Aorta (tissue), 5 donors: ENCODE data around the gene SYNPR. TPM values are rescaled to one million over a fixed set of nuclear protein-coding genes. Genes with fewer than 3 reads are reported as not detected.

Experiments
- ATAC-seq: fragments of 200-7000 bp; cut with Tn5 transposase; one replicate; pipeline ENCODE4 v1.9.1; 2022; ENCODE audit warnings: moderate library complexity; ENCODE audit not compliant: low FRiP score
- DNase-seq, 2 donors: peaks; one replicate each; pipeline ENCODE4 v3.0.0-alpha.2; 2020
- H3K27ac ChIP-seq, 2 donors: one replicate each; pipeline ENCODE4 v1.5.1; 2013; ENCODE audit warnings: low read length in 2 of 2, mild to moderate bottlenecking in 2 of 2, moderate library complexity in 2 of 2, control low read depth in 1 of 2, inconsistent platforms in 1 of 2, low read depth in 1 of 2
- H3K27me3 ChIP-seq, 2 donors: one replicate each; pipeline ENCODE4 v1.6.1; 2013; ENCODE audit warnings: control low read depth in 1 of 2, low read length in 1 of 2, mild to moderate bottlenecking in 1 of 2, moderate library complexity in 1 of 2; ENCODE audit not compliant: insufficient read depth in 2 of 2, control insufficient read depth in 1 of 2
- H3K36me3 ChIP-seq, 2 donors: one replicate each; pipeline ENCODE4 v1.6.1; 2013; ENCODE audit warnings: control low read depth in 1 of 2, low read length in 1 of 2, mild to moderate bottlenecking in 1 of 2; ENCODE audit not compliant: insufficient read depth in 2 of 2, control insufficient read depth in 1 of 2
- H3K4me1 ChIP-seq, 2 donors: one replicate each; pipeline ENCODE4 v1.6.1; 2013; ENCODE audit warnings: low read length in 2 of 2, control low read depth in 1 of 2, mild to moderate bottlenecking in 1 of 2, moderate library complexity in 1 of 2; ENCODE audit not compliant: insufficient read depth in 2 of 2, control insufficient read depth in 1 of 2
- H3K4me3 ChIP-seq, 2 donors: one replicate each; pipeline ENCODE4 v1.5.1; 2013; ENCODE audit warnings: low read length in 2 of 2, control low read depth in 1 of 2, mild to moderate bottlenecking in 1 of 2
- H3K9me3 ChIP-seq: one replicate; pipeline ENCODE4 v1.6.1; 2013; ENCODE audit warnings: mild to moderate bottlenecking, low read length; ENCODE audit not compliant: control insufficient read depth
- WGBS, 2 donors: extraction: QIAGEN DNeasy Blood & Tissue Kit; methylation state at CpG; one replicate each; pipeline ENCODE4 v1.1.7; 2013; 5-methylcytosine and 5-hydroxymethylcytosine counted together
- intact Hi-C, 2 donors: fragments of 100-400 bp; cut with DNase I; formaldehyde crosslinking; loops; one replicate each; pipeline versions ENCODE4 v1.14.2 to v1.15.0; 2022
- polyA plus RNA-seq, 2 donors: library from polyadenylated mRNA; stranded (reverse); fragments of 200-250 nt; gene quantifications; one replicate each; pipeline ENCODE4 v1.2.3, GENCODE V29; 2013
- total RNA-seq, 2 donors: library from RNA; stranded (reverse); fragmentation: NEBNext Ultra II Directional; extraction: Animal tissue kit (Norgen Biotek cat#: 25700); gene quantifications; one replicate each; pipeline ENCODE4 v1.2.1, GENCODE V29; 2021
- donor health status: healthy with polysubstance abuse.
- donor health status: Bipolar disorder and iron deficiency.
- donor health status: DM: no; HTN: no; CAD: no.
- donor health status: DM: no; HTN: no; CAD: no.
- donor health status: DM: yes; HTN: yes; CAD: no.

Gene SYNPR
- total and polyA plus RNA-seq, 4 donors, result not detected

DNA sequence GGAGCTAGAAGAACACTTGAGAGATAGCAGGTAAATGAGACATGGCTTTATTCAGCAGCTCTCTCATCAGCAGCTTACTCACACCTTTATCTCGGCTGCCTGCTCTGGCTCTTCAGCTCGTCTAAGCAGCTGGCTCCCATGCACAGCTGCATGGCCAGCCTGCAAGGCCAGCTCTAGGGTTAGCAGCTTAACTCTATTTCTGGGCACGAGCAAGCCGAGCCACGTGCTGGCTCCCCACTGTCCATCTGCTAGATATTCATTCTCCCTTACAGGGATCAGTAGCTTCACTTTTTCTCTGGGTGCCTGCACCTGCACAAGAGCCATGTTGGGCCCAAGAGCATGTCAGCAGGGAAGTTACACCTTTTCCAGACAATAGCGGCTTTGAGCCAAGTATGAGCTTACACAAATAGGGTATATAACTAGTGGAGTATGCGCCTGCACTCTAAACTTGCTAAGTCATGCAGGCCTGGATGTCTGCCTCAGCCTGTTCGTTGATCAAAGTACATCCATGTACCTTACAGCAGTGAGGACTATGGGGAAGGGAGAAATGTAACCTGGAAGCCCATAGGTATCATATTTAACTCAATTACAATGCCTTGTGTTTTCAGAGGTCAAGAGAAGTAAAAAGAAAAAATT is 199.5 kb downstream of the SYNPR start:
- no peaks in the 10 kb centered on the region for H3K9me3 ChIP-seq
- H3K4me3 ChIP-seq, result no peak overlapping the region
- intact Hi-C loops, result no loop called here
- no peaks in the 10 kb centered on the region for H3K27me3 ChIP-seq
- H3K4me1 ChIP-seq, result no peaks in the 10 kb centered on the region
- ATAC-seq (no peak), DNase-seq (no peak)
- WGBS, 2 donors, result 82 to 86% methylated on average over 8 of the region's 8 CpGs
- no peak overlapping the region for H3K27ac ChIP-seq
- no peaks in the 10 kb centered on the region for H3K36me3 ChIP-seq

DNA sequence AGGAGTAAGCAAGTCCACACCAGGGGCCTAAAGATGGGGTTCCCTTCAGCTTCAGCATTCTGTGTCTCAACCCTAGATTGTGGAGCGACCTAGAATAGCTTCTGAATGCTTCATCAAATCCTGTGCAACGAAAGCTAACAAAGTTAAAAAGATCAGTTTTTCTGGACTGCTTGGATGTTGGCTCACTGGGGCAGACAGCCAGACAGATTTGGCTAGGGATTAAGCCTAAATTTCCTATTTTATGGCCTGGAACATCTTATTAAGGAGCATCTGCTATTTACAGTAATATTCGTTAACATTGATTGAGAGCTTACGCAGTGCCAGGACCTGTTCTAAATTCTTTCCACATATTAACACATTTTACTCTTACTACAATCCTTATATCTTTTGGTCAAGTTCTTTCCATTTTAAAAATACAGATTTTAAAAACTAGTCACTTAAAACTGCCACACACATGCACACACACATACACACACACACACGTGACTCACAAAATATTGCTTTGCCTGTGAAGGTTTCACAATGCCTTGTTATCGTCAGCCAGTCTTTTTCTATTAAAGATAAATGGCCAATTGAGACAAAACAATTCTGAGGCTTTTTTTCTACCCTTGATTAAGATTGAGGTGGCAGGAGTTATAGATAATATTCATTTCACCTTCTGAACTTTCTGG is 201.0 kb downstream of the SYNPR start:
- no peak overlapping the region for H3K4me3 ChIP-seq
- H3K27ac ChIP-seq, result no peak overlapping the region
- intact Hi-C loops, result no loop called here

DNA sequence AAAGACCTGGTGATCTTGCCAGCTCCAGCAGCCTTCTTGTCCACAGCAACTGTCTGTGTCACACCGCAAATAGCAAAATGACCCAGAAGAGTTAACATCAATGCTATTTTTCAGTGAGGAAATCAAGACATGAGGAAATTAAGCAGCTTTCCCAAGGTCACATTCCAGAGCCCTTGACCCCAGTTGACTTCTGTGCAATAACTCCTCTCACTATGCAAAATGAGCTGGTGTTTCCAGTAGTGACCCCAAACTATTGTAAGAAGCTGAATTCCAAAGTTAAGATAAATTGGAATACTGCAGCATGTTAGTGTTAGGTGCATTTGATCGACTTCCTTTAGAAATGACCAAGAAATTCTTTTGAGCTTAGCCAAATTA is 201.5 kb downstream of the SYNPR start:
- DNase-seq (no peak), ATAC-seq (no peak)
- Histone ChIP-seq H3K27ac (no peak overlapping the region), H3K4me1 (no peaks in the 10 kb centered on the region), H3K4me3 (no peak overlapping the region), H3K36me3 (no peaks in the 10 kb centered on the region), H3K9me3 (no peaks in the 10 kb centered on the region), H3K27me3 (no peaks in the 10 kb centered on the region)
- 21 to 26% methylated on average over 2 of the region's 2 CpGs for WGBS, 2 donors
- intact Hi-C loops, result no loop called here

More for the DNA sequence above, 201.0 kb downstream of the SYNPR start:
- 52 to 56% methylated on average over 6 of the region's 6 CpGs for WGBS, 2 donors
- DNase-seq, result no peak
- no peaks in the 10 kb centered on the region for H3K36me3 ChIP-seq
- no peak for ATAC-seq
- H3K9me3 ChIP-seq, result no peaks in the 10 kb centered on the region
- no peaks in the 10 kb centered on the region for H3K4me1 ChIP-seq
- no peaks in the 10 kb centered on the region for H3K27me3 ChIP-seq

DNA sequence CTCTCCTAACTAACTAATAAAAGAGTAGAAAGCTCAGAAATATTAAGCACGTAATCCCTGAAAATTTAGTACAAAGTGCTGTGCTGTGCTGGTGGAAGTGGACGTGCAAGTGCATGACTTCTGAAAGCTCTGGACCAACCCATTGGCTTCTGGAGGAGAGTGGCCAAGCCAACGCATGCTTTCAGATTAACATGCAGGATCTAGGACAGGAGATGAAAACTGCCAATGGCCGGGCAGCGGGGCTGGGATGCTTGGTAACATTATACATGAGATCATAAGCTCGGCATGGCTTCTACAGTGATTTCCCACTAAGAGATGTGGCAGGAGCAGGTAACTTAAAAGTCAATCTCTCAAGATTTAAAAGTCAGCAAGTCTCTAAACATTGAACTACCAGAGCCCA is 203.5 kb downstream of the SYNPR start:
- WGBS, 2 donors, result 81 to 85% methylated on average over 6 of the region's 6 CpGs

DNA sequence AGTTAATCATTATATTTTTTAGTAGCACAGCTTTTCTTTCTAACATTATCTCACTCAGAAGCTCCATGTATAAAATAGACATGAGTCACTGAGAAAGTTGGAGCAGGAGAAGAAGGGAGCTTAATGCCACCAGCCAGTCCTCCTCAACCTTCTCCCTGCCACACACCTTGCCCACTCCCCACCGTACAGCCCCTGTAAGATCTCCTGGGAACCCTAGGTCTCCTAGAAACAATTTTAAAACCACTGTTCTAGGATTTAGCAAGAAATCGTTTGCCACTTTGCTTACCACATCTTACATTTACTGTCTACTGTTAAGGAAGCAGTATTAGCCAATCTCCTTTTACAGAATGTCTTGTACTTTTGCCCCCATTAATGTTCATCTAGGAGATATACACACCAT is 204.2 kb downstream of the SYNPR start:
- H3K9me3 ChIP-seq, result no peaks in the 10 kb centered on the region
- H3K4me1 ChIP-seq, result no peaks in the 10 kb centered on the region
- no peak for ATAC-seq
- 74 to 85% methylated on average over 2 of the region's 2 CpGs for WGBS, 2 donors
- H3K36me3 ChIP-seq, result no peaks in the 10 kb centered on the region
- no peaks in the 10 kb centered on the region for H3K27me3 ChIP-seq
- intact Hi-C loops, result no loop called here
- DNase-seq, result no peak
- no peak overlapping the region for H3K4me3 ChIP-seq
- H3K27ac ChIP-seq, result no peak overlapping the region

More for the DNA sequence above, 203.5 kb downstream of the SYNPR start:
- ATAC-seq, result no peak
- Histone ChIP-seq H3K4me1 (no peaks in the 10 kb centered on the region), H3K27me3 (no peaks in the 10 kb centered on the region), H3K4me3 (no peak overlapping the region), H3K36me3 (no peaks in the 10 kb centered on the region), H3K9me3 (no peaks in the 10 kb centered on the region), H3K27ac (no peak overlapping the region)
- intact Hi-C loops, result no loop called here
- DNase-seq, result no peak

DNA sequence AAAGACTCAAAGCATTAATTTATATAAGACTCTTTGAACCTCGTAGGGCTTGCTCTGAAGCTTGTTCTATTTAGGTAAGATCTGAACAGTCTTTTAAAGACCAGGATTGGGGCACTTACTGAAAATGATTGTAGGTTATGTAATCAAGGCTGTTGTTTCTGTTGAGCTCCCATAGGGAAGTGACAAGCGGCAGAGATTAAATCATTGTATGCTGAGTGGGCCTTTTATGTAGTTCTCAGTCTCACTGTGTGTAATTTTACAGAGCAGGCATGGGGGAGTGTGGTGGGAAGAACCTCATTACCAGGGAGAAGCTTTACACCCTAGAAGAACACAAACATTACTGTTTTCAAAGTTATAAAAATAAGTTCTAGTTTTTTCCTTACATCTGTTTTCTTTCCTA is 214.4 kb downstream of the SYNPR start:
- Histone ChIP-seq H3K9me3 (no peaks in the 10 kb centered on the region), H3K27ac (no peak overlapping the region), H3K27me3 (no peaks in the 10 kb centered on the region), H3K4me1 (no peaks in the 10 kb centered on the region), H3K4me3 (no peak overlapping the region), H3K36me3 (no peaks in the 10 kb centered on the region)
- ATAC-seq, result no peak
- DNase-seq, result no peak
- WGBS, 2 donors, result 27 to 34% methylated on average over 2 of the region's 2 CpGs
- intact Hi-C loops, result no loop called here

DNA sequence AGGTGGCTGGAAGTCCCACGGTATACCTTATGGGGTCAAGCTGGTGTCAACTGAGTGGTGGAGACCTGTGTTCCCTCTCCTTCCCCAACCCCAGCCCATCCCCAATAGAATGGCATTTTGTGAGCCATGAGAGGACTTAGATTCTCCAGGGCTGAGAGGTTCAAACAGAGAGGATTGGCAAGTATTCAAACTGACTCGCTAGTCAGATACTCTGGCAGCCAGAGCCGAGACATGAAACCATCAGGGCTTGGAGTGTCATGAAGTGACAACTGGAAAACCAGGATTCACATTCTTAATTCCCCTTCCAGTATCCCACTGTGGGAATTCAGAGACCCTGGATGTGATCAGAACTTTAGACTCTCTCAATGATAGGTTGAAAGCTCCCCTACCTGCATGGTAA is 215.0 kb downstream of the SYNPR start:
- H3K4me3 ChIP-seq, result no peak overlapping the region
- no peaks in the 10 kb centered on the region for H3K9me3 ChIP-seq
- 66 to 73% methylated on average over 3 of the region's 3 CpGs for WGBS, 2 donors
- H3K36me3 ChIP-seq, result no peaks in the 10 kb centered on the region
- no peak overlapping the region for H3K27ac ChIP-seq
- ATAC-seq (no peak), DNase-seq (no peak)
- no peaks in the 10 kb centered on the region for H3K27me3 ChIP-seq
- H3K4me1 ChIP-seq, result no peaks in the 10 kb centered on the region
- intact Hi-C loops, result no loop called here

DNA sequence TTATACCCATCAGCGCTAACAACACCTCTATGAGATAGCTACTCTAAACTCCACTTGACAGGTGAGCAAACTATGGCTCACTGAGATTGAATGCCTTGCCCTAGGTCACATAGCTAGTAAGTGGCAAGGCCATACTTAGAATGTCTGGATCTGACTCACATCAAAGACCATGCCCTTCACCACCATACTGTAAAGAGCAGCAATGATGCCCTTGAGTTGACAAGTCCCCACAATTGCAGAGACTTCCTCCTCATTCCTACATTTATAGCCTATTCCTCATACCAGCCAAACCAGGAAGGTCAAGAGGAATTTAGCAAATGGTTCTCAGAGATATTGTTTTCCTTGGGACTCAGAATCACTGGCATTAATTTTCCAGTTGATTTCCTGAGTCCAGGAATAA is 216.5 kb downstream of the SYNPR start:
- no peaks in the 10 kb centered on the region for H3K9me3 ChIP-seq
- ATAC-seq (no peak), DNase-seq (no peak)
- H3K27ac ChIP-seq, result no peak overlapping the region
- intact Hi-C loops, result loop anchor here in 1 of 2 donors (5.0 kb wide), 1 partner anchor 187 kb away; no protein-coding TSS in a partner anchor
- H3K4me3 ChIP-seq, result no peak overlapping the region
- H3K4me1 ChIP-seq, result no peaks in the 10 kb centered on the region
- H3K36me3 ChIP-seq, result no peaks in the 10 kb centered on the region
- 98 to 100% methylated on average over 1 of the region's 1 CpG for WGBS, 2 donors
- no peaks in the 10 kb centered on the region for H3K27me3 ChIP-seq

DNA sequence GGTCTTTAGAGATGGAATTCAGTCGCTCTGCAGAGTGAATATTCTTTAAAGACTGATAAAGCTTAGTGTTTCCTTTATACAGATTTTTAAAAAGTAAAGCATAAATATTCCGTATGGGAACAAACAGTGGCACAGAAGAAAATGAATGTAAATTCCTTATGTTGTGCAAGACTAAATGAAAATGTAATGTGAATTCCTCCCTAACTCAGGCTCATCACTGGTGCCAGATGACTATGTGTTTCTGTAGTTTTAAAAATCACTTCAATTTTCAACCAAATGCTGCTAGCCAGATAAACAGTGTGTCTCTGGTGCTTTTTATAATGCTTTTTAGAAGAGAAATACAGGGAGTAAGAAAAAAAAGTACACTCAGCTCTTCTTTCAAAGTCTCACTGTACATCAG is 219.5 kb downstream of the SYNPR start:
- H3K36me3 ChIP-seq, result no peaks in the 10 kb centered on the region
- intact Hi-C loops, result loop anchor here in 1 of 2 donors (5.0 kb wide), 1 partner anchor 190 kb away; no protein-coding TSS in a partner anchor
- no peak for DNase-seq
- no peak for ATAC-seq
- H3K4me3 ChIP-seq, result no peak overlapping the region
- no peaks in the 10 kb centered on the region for H3K27me3 ChIP-seq
- no peaks in the 10 kb centered on the region for H3K9me3 ChIP-seq
- 77 to 78% methylated on average over 2 of the region's 2 CpGs for WGBS, 2 donors
- no peak overlapping the region for H3K27ac ChIP-seq
- no peaks in the 10 kb centered on the region for H3K4me1 ChIP-seq
